ENCODE measurements around the gene PHF24. TPM values are rescaled to one million over a fixed set of nuclear protein-coding genes. Genes with fewer than 3 reads are reported as not detected.

PHF24 gene
- total RNA-seq, 2 donors from 2014 or later, result 111 TPM; not detected in 1

DNA sequence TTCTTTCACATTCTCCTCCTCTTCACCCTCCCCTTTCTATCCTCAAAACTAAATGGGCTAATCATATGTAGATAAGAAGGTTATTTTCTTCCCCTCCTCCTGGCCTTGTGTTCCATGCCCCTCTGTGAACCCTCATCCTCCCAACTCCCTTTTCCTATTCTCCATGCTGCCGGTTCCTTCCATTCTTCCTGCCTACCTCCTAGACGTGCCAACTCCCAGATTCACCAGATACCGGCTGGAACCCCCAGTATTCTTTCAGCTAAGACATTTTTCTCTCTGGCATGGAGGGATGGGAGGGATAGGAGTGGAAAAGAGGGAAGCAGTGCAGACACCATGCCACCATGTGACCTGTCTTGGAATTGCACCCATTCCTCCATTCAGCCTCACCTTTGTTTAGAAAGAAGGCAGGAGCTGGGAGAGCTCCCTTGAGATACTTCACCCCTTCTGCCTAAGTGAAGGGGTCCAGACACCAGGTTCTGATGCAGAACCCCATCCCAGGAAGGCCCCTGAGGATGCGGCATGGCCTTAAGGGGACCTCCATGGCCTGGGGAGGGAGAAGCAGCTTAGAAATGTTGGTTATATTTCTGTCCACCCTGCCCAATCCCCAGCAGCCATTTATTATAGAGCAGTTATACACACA is 36.3 kb downstream of the PHF24 start:
- WGBS, result 32% methylated on average over 4 of the region's 4 CpGs
- Histone ChIP-seq H3K4me1 (replicated peaks) (no peaks in the 10 kb centered on the region), H3K9me3 (no peaks in the 10 kb centered on the region), H3K27ac (peak overlapping the region; percentile 74 to 93), H3K36me3 (no peaks in the 10 kb centered on the region), H3K27me3 (replicated peaks; ENCODE audit: insufficient read depth) (no peaks in the 10 kb centered on the region), H3K4me3 (no peak overlapping the region)
- DNase-seq (ENCODE audit: low spot score), result peak; percentile 34
- TF ChIP-seq, protein P1, sequence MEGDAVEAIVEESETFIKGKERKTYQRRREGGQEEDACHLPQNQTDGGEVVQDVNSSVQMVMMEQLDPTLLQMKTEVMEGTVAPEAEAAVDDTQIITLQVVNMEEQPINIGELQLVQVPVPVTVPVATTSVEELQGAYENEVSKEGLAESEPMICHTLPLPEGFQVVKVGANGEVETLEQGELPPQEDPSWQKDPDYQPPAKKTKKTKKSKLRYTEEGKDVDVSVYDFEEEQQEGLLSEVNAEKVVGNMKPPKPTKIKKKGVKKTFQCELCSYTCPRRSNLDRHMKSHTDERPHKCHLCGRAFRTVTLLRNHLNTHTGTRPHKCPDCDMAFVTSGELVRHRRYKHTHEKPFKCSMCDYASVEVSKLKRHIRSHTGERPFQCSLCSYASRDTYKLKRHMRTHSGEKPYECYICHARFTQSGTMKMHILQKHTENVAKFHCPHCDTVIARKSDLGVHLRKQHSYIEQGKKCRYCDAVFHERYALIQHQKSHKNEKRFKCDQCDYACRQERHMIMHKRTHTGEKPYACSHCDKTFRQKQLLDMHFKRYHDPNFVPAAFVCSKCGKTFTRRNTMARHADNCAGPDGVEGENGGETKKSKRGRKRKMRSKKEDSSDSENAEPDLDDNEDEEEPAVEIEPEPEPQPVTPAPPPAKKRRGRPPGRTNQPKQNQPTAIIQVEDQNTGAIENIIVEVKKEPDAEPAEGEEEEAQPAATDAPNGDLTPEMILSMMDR (IDR thresholded peaks at IDR 0.05), result peak in 3 of 4 experiments; percentile 33 to 58 (median 56)
- no peak for TF ChIP-seq POLR2A (IDR thresholded peaks at IDR 0.05)
- intact Hi-C loops (cut with DNase I), result loop anchor here (10.0 kb wide), 1 partner anchor 490 kb away; no protein-coding TSS in a partner anchor

DNA sequence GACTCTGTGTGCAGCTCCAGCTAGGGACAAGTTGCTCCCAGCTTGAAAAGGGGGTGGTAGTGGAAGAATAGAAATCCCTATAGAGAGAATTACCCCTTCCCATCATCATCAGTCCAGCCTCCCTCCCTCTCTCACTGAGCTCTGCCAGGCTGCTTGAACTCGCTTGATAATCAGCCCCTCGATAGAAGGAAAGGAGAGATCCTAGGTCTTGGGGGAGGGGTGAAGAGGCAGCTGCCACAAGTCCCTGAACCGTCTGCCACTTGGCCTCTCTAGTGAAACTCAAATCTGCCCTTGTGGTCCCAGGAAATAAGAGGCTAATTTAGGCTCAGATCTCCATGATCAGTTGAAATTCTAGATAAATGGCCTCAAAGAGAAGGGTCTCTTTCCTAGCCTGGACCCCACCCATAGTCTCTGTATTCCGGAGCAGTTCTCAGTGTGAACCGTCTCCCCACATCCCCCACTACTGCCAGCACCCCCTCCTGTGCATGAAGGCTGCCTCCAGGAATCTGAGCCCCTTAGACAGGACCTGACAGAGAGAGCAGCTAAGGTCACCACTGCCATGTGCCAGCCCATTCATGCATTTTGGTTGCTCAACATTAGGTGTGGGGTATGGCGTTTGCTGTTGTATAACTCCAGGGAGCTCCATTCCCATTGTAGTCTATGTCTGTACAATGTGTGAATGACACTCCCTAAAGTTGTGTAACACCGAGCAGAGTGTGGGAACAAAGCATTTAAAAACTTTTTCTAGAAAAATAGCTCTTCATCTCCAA is 37.0 kb downstream of the PHF24 start:
- H3K27me3 ChIP-seq (replicated peaks; ENCODE audit: insufficient read depth), result no peaks in the 10 kb centered on the region
- intact Hi-C loops (cut with DNase I), result loop anchor here (10.0 kb wide), 1 partner anchor 490 kb away; no protein-coding TSS in a partner anchor
- TF ChIP-seq POLR2AphosphoS5 (IDR thresholded peaks at IDR 0.05) (no peak), POLR2A (IDR thresholded peaks at IDR 0.05) (no peak)
- TF ChIP-seq, protein P1 (IDR thresholded peaks at IDR 0.05), result no peak
- no peaks in the 10 kb centered on the region for H3K36me3 ChIP-seq
- H3K27ac ChIP-seq, result peak overlapping the region; percentile 74 to 93
- no peaks in the 10 kb centered on the region for H3K4me1 ChIP-seq (replicated peaks)
- no peak for DNase-seq (ENCODE audit: low spot score)
- 62% methylated on average over 7 of the region's 7 CpGs for WGBS
- H3K4me3 ChIP-seq, result no peak overlapping the region
- no peaks in the 10 kb centered on the region for H3K9me3 ChIP-seq

DNA sequence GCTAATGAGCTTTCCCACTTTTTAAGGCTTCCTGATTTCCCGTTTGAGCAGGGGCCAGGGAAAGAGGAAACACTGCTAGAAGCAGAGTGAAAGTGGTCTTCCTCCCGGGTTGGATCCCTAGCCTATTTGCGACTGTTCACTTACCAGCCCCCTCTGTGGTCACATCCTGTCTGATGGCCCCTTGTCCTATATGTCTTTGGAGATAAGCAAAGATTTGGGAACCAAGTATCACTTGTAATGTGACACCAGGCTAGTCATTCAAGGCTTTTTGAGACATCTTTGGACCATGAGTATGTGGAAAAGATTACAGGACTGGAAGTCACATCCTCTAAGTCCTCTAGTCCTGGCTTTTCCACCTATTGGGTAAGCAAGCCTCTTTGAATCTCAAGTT is 37.6 kb downstream of the PHF24 start:
- no peak for DNase-seq (ENCODE audit: low spot score)
- no peaks in the 10 kb centered on the region for H3K27me3 ChIP-seq (replicated peaks; ENCODE audit: insufficient read depth)
- intact Hi-C loops (cut with DNase I), result loop anchor here (10.0 kb wide), 1 partner anchor 489 kb away; no protein-coding TSS in a partner anchor
- 58% methylated on average over 3 of the region's 3 CpGs for WGBS
- H3K4me3 ChIP-seq, result no peak overlapping the region
- H3K9me3 ChIP-seq, result no peaks in the 10 kb centered on the region
- TF ChIP-seq POLR2A (IDR thresholded peaks at IDR 0.05) (no peak), POLR2AphosphoS5 (IDR thresholded peaks at IDR 0.05) (no peak)
- TF ChIP-seq, protein P1 (IDR thresholded peaks at IDR 0.05), result no peak
- H3K4me1 ChIP-seq (replicated peaks), result no peaks in the 10 kb centered on the region
- peak overlapping the region in 1 of 2 donors; percentile 74 for H3K27ac ChIP-seq
- H3K36me3 ChIP-seq, result no peaks in the 10 kb centered on the region

DNA sequence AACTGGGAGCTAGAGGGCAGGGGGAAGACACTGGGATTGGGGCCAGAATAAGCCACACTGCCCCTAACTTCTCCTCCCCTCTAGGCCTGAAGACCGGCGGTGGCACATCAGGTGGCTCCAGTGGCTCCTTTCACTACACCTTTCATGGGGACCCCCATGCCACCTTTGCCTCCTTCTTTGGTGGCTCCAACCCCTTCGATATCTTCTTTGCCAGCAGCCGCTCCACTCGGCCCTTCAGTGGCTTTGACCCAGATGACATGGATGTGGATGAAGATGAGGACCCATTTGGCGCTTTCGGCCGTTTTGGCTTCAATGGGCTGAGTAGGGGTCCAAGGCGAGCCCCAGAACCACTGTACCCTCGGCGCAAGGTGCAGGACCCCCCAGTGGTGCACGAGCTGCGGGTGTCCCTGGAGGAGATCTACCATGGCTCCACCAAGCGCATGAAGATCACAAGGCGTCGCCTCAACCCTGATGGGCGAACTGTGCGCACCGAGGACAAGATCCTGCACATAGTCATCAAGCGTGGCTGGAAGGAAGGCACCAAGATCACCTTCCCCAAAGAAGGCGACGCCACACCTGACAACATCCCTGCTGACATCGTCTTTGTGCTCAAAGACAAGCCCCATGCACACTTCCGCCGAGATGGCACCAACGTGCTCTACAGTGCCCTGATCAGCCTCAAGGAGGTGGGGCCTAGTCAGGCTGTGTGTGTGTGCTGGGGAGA is 38.3 kb downstream of the PHF24 start:
- Histone ChIP-seq H3K36me3 (no peaks in the 10 kb centered on the region), H3K4me1 (replicated peaks) (no peaks in the 10 kb centered on the region), H3K27ac (no peak overlapping the region), H3K27me3 (replicated peaks; ENCODE audit: insufficient read depth) (no peaks in the 10 kb centered on the region), H3K4me3 (no peak overlapping the region), H3K9me3 (no peaks in the 10 kb centered on the region)
- intact Hi-C loops (cut with DNase I), result loop anchor here (10.0 kb wide), 1 partner anchor 488 kb away; no protein-coding TSS in a partner anchor
- TF ChIP-seq POLR2AphosphoS5 (IDR thresholded peaks at IDR 0.05), result no peak
- TF ChIP-seq, protein P1 (IDR thresholded peaks at IDR 0.05), result no peak
- TF ChIP-seq POLR2A (IDR thresholded peaks at IDR 0.05), result no peak
- no peak for DNase-seq (ENCODE audit: low spot score)
- WGBS, result 93% methylated on average over 26 of the region's 26 CpGs

Data from prostate gland (tissue), 2 donors.